Hepatocyte (in vitro differentiated cells): ENCODE data around the gene SAMD15.

Experiments used
- EZH2 ChIP-seq: fragments of 200-600 bp; sonication (generic); IDR thresholded peaks from 2 replicates; pipeline ENCODE4 v1.6.1; 2016; ENCODE audit warnings: antibody characterized with exemption, mild to moderate bottlenecking, borderline replicate concordance
- TF ChIP-seq, protein P1 (sequence below): fragments of 200-600 bp; sonication (generic); IDR thresholded peaks from 2 replicates; pipeline ENCODE4 v1.5.1; 2016; ENCODE audit warnings: antibody characterized with exemption, mild to moderate bottlenecking; ENCODE audit not compliant: poor library complexity

DNA sequence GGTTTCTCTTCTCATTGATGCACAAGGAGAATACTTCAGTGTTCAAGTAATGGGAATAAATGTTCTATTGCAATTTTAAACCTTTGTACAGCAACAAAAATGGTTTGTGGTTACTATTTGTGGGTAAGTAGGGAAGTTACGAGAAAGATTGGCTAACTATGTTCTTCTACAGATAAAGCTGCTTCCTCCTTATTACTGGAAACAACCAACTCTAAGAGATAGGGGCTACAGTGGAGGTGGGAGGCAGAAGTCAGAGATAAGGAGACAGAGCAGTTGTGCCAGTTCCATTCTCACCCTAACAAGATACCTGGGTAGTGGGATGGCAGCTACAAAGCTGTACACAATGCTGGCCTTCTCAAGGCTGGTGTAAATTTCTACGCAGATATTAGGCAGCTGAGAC is 30.0 kb downstream of the SAMD15 start:
- TF ChIP-seq, protein P1, sequence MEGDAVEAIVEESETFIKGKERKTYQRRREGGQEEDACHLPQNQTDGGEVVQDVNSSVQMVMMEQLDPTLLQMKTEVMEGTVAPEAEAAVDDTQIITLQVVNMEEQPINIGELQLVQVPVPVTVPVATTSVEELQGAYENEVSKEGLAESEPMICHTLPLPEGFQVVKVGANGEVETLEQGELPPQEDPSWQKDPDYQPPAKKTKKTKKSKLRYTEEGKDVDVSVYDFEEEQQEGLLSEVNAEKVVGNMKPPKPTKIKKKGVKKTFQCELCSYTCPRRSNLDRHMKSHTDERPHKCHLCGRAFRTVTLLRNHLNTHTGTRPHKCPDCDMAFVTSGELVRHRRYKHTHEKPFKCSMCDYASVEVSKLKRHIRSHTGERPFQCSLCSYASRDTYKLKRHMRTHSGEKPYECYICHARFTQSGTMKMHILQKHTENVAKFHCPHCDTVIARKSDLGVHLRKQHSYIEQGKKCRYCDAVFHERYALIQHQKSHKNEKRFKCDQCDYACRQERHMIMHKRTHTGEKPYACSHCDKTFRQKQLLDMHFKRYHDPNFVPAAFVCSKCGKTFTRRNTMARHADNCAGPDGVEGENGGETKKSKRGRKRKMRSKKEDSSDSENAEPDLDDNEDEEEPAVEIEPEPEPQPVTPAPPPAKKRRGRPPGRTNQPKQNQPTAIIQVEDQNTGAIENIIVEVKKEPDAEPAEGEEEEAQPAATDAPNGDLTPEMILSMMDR = no peak
- no peak for TF ChIP-seq EZH2
